ENCODE results near the gene GBF1.

Gene GBF1

GRCh38 chr10:102261196-102261595 is 15.9 kb downstream of the GBF1 start:
- no peak for TF ChIP-seq CTCF (IDR thresholded peaks at IDR 0.05; ENCODE audit: low read depth, low read length)
- H3K27me3 ChIP-seq: no peaks in the 10 kb centered on the region
- DNase-seq: no peak
- no peaks in the 10 kb centered on the region for H3K4me1 ChIP-seq
- peaks cover 23% of the 10 kb centered on the region for H3K36me3 ChIP-seq
- H3K4me3 ChIP-seq (ENCODE audit: low read depth, low read length): no peak overlapping the region
- no peaks in the 10 kb centered on the region for H3K9me3 ChIP-seq

DNA sequence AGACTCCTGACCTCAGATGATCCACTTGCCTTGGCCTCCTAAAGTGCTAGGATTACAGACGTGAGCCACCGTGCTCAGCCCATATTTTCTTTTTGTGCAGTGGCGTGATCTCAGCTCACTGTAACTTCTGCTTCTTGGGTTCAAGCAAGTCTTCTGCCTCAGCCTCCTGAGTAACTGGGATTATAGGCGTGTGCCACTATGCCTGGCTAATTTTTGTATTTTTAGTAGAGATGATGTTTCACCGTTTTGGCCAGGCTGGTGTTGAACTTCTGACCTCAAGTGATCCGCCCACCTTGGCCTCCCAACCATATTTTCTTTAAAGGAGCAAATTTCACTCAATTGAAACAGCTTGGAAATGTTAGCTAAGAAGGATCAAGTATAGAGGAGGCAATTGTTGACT is 16.5 kb downstream of the GBF1 start:
- TF ChIP-seq CTCF (IDR thresholded peaks at IDR 0.05; ENCODE audit: low read depth, low read length): no peak
- no peak overlapping the region for H3K4me3 ChIP-seq (ENCODE audit: low read depth, low read length)
- H3K4me1 ChIP-seq: no peaks in the 10 kb centered on the region
- H3K36me3 ChIP-seq: peaks cover 23% of the 10 kb centered on the region
- no peaks in the 10 kb centered on the region for H3K9me3 ChIP-seq
- DNase-seq: no peak
- no peaks in the 10 kb centered on the region for H3K27me3 ChIP-seq

DNA sequence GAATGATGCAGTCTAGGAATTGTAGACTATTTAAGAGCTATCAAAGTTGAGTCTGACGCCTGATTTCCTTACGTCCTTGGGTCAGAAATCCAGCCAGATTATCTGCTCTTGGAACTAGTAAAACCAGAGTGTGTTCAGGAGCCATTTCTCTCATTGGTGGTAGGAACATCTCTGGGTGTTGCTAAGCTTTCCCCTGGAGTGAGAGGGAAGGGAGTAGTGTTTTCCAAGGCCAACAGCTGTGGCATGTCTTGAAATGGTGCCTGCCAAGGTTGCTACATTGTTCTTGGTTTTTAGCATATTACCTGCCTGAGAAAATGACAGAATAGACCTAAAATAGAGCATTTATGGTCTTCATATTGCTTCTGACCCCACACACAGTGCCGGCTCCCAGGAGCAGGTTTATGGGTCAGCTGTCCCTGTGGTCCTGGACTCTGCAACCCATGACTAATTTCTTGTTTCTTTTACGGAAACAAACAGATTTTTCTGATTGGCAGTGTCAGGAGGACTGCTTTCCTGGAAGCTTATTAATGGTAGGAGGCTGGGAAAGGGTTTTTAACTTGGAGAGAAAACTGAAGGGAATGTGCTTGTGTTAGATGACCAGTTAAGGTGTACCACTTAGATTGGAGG is 17.5 kb downstream of the GBF1 start:
- H3K27me3 ChIP-seq: no peaks in the 10 kb centered on the region
- no peaks in the 10 kb centered on the region for H3K4me1 ChIP-seq
- TF ChIP-seq CTCF (IDR thresholded peaks at IDR 0.05; ENCODE audit: low read depth, low read length): no peak
- H3K9me3 ChIP-seq: no peaks in the 10 kb centered on the region
- no peak overlapping the region for H3K4me3 ChIP-seq (ENCODE audit: low read depth, low read length)
- H3K36me3 ChIP-seq: peaks cover 26% of the 10 kb centered on the region
- no peak for DNase-seq

DNA sequence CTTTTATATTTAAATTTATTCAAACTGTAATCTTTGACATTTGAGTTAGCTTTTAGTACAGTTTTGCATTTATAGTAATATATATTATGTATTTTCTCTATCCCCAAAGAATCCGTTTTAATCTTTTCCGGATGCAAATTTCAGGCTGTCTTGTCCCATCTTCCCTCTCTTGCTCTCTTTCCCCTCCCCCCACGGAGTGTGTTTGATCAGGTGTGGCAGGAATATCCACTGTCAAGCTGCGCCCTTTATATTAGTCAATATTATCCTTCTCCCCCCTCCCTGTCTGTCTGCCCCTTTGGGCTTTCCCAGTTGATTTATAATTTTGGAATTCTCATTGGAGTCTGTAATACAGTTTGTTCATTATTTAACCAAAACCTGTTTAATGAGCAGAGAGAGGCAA is 19.0 kb downstream of the GBF1 start:
- Histone ChIP-seq H3K27me3 (no peaks in the 10 kb centered on the region), H3K4me3 (ENCODE audit: low read depth, low read length) (no peak overlapping the region), H3K9me3 (no peaks in the 10 kb centered on the region), H3K4me1 (no peaks in the 10 kb centered on the region), H3K36me3 (peaks cover 26% of the 10 kb centered on the region)
- no peak for DNase-seq
- TF ChIP-seq CTCF (IDR thresholded peaks at IDR 0.05; ENCODE audit: low read depth, low read length): no peak

DNA sequence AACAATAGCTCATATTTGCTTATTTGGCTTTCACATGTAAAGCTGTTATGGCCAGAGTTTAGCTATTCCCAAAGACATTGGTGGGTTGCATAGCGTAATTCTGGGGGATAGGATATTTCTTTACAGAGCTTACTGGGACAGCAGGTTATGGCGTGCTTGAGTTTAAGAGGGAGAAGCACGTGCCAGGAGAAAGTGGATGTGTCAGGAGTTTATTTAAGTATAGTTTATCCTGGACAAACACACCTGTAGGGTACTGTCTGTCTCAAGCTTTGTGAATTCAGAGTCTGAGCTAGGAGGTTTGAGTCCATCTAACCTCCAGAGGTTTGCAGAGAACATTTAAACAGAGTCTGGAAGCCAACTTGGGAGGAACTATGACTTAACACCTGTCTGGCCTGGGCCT is 21.3 kb downstream of the GBF1 start:
- Histone ChIP-seq H3K4me3 (ENCODE audit: low read depth, low read length) (no peak overlapping the region), H3K4me1 (no peaks in the 10 kb centered on the region), H3K9me3 (no peaks in the 10 kb centered on the region), H3K27me3 (no peaks in the 10 kb centered on the region), H3K36me3 (peaks cover 13% of the 10 kb centered on the region)
- no peak for DNase-seq
- no peak for TF ChIP-seq CTCF (IDR thresholded peaks at IDR 0.05; ENCODE audit: low read depth, low read length)

- TF ChIP-seq CTCF (IDR thresholded peaks at IDR 0.05; ENCODE audit: low read depth, low read length): no peak
- Histone ChIP-seq H3K4me3 (ENCODE audit: low read depth, low read length) (no peak overlapping the region), H3K4me1 (no peaks in the 10 kb centered on the region), H3K36me3 (peaks cover 8% of the 10 kb centered on the region), H3K9me3 (no peaks in the 10 kb centered on the region), H3K27me3 (no peaks in the 10 kb centered on the region)
- no peak for DNase-seq
Measured at GRCh38 chr10:102267748-102268147, 22.4 kb downstream of the GBF1 start.
